ENCODE data around the gene ZNF519. TPM values are rescaled to one million over a fixed set of nuclear protein-coding genes. Genes with fewer than 3 reads are reported as not detected.
A peak's percentile ranks its signal among the peaks of the same experiment; 100 is the strongest.
"Not testable (repeated sequence)": the region's sequence is repeated elsewhere in the genome, so short reads cannot be mapped to it uniquely, and the experiment has no call there.

ZNF519 gene
- total RNA-seq, 1 experiment from 2014 or later, result 8.3 TPM

- not testable (repeated sequence) for H3K36me3 ChIP-seq (replicated peaks; ENCODE audit: control insufficient read depth, insufficient read depth, low read length); DNase-seq; H3K27me3 ChIP-seq (ENCODE audit: control insufficient read depth, insufficient read depth, low read length)
- peak overlapping the region; percentile 61 for H3K4me3 ChIP-seq (ENCODE audit: insufficient read depth, low read depth, low read length)
Measured at GRCh38 chr18:14131696-14132270, 452 bp downstream of the ZNF519 start.

GRCh38 chr18:14130804-14131203 is 1.4 kb downstream of the ZNF519 start:
- not testable (repeated sequence) for H3K36me3 ChIP-seq (replicated peaks; ENCODE audit: control insufficient read depth, insufficient read depth, low read length); DNase-seq; H3K4me3 ChIP-seq (ENCODE audit: insufficient read depth, low read depth, low read length); H3K27me3 ChIP-seq (ENCODE audit: control insufficient read depth, insufficient read depth, low read length)

DNA sequence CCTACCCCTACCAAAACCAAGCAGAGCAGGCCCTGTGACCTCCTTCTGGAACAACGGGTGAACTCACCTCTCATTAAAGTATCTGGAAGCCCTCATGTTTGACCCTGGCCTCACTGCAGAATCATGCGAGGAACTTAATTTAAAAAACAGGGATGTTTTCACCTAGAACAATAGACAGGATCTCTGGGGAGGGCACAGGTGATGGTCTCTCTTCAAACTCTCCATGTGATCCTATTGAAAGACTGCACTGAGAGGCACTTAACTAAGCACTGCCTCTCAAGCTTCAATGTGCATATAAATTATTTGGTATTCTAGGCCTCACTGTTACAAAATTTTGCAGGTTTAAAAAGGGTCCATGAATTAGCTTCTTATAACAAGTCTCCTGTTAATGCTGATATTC is 7.5 kb downstream of the ZNF519 start:
- H3K36me3 ChIP-seq (replicated peaks; ENCODE audit: control insufficient read depth, insufficient read depth, low read length), result no peaks in the 10 kb centered on the region; the same call in 1 of the 2 replicates
- DNase-seq, result no peak
- H3K4me3 ChIP-seq (ENCODE audit: insufficient read depth, low read depth, low read length), result no peak overlapping the region
- H3K27me3 ChIP-seq (ENCODE audit: control insufficient read depth, insufficient read depth, low read length), result no peaks in the 10 kb centered on the region

- DNase-seq, result no peak
- Histone ChIP-seq H3K27me3 (ENCODE audit: control insufficient read depth, insufficient read depth, low read length) (no peaks in the 10 kb centered on the region), H3K36me3 (replicated peaks; ENCODE audit: control insufficient read depth, insufficient read depth, low read length) (no peaks in the 10 kb centered on the region; the same call in 1 of the 2 replicates), H3K4me3 (ENCODE audit: insufficient read depth, low read depth, low read length) (no peak overlapping the region)
Measured at GRCh38 chr18:14122097-14122496, 10.1 kb downstream of the ZNF519 start.

GRCh38 chr18:14120926-14121325 is 11.3 kb downstream of the ZNF519 start:
- H3K27me3 ChIP-seq (ENCODE audit: control insufficient read depth, insufficient read depth, low read length), result no peaks in the 10 kb centered on the region
- no peaks in the 10 kb centered on the region; the same call in 1 of the 2 replicates for H3K36me3 ChIP-seq (replicated peaks; ENCODE audit: control insufficient read depth, insufficient read depth, low read length)
- no peak overlapping the region for H3K4me3 ChIP-seq (ENCODE audit: insufficient read depth, low read depth, low read length)
- DNase-seq, result no peak

GRCh38 chr18:14117606-14118005 is 14.6 kb downstream of the ZNF519 start:
- DNase-seq, result no peak

DNA sequence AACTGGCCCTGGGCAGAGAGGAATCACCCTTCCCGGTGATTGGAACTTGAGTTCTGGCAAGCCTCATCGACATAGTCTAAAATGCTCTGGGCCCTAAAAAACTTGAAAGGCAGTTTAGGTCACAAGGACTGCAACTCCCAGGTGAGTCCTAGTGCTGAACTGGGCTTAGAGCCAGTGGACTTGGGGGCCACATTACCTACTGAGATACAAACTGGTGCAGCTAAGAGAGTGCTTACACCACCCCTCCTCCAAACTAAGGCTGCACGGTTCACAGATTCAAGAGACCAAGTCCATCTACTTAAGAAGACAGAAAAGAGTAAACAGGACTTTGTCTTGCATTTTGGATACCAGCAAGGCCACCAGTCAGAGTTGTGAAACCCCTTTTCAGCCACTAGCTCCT is 25.3 kb downstream of the ZNF519 start:
- Histone ChIP-seq H3K36me3 (replicated peaks; ENCODE audit: control insufficient read depth, insufficient read depth, low read length) (no peaks in the 10 kb centered on the region; the same call in none of the 2 replicates), H3K4me3 (ENCODE audit: insufficient read depth, low read depth, low read length) (no peak overlapping the region), H3K27me3 (ENCODE audit: control insufficient read depth, insufficient read depth, low read length) (no peaks in the 10 kb centered on the region)
- DNase-seq, result no peak

More at GRCh38 chr18:14117606-14118005, 14.6 kb downstream of the ZNF519 start:
- no peak overlapping the region for H3K4me3 ChIP-seq (ENCODE audit: insufficient read depth, low read depth, low read length)
- no peaks in the 10 kb centered on the region for H3K27me3 ChIP-seq (ENCODE audit: control insufficient read depth, insufficient read depth, low read length)
- H3K36me3 ChIP-seq (replicated peaks; ENCODE audit: control insufficient read depth, insufficient read depth, low read length), result no peaks in the 10 kb centered on the region

- Histone ChIP-seq H3K36me3 (replicated peaks; ENCODE audit: control insufficient read depth, insufficient read depth, low read length) (no peaks in the 10 kb centered on the region; the same call in none of the 2 replicates), H3K27me3 (ENCODE audit: control insufficient read depth, insufficient read depth, low read length) (no peaks in the 10 kb centered on the region), H3K4me3 (ENCODE audit: insufficient read depth, low read depth, low read length) (no peak overlapping the region)
- DNase-seq, result no peak
Measured at GRCh38 chr18:14104906-14105748, 27.1 kb downstream of the ZNF519 start.

DNA sequence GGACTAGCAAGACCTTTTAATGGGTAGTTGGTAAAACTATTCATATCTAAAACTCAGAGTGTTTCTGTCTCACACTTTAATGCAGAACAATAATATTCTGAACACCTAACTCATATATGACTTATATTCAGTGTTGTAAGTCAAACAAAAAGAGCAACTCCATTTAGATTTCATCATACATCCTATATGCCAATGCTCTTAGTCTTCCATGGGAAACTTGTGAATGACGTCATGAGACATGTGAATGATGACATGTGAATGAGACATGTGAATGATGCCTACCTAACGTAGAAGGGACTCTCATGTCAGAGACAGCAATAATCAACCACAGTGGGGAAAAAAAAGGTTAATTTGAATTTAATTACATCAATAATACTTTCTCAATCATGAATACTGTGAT is 28.0 kb downstream of the ZNF519 start:
- DNase-seq, result no peak
- no peak overlapping the region for H3K4me3 ChIP-seq (ENCODE audit: insufficient read depth, low read depth, low read length)
- no peaks in the 10 kb centered on the region; the same call in none of the 2 replicates for H3K36me3 ChIP-seq (replicated peaks; ENCODE audit: control insufficient read depth, insufficient read depth, low read length)
- H3K27me3 ChIP-seq (ENCODE audit: control insufficient read depth, insufficient read depth, low read length), result no peaks in the 10 kb centered on the region

DNA sequence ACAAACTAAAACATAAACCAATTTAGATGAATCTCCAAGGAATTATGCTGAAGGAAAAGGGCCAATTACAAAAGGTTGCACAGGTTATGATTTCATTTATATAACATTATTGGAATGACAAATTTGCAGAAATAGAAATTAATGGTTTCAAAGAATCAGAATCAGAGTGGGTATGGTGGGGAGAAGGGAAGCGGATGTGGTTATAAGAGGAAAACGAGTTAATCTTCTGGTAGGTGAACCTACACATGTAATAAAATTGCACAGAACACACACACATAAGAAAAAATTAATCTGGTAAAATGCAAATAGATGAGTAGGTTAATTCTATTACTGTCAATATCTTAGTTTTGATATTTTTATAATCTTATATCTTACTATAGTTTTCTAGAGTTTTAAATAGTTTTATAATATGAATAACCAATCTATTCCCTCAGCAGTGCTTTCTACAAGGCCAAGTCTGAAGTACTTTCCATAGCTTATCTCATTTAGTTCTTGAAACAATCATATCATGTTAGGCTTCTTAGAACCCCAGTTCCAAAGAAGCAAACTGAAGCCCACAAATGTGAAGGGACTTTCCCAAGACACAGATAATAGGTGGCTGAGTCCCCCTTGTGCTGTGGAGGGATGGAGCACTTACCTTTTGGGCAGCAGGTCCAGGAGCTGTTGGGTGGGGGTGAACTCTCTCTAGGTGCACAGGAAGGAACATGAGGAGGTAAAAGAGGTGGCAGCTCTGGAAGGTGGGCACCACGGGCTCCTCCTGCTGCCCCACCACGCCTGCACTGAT is 31.5 kb downstream of the ZNF519 start:
- H3K36me3 ChIP-seq (replicated peaks; ENCODE audit: control insufficient read depth, insufficient read depth, low read length), result peaks cover 4% of the 10 kb centered on the region
- DNase-seq, result no peak
- no peaks in the 10 kb centered on the region for H3K27me3 ChIP-seq (ENCODE audit: control insufficient read depth, insufficient read depth, low read length)

GRCh38 chr18:14098428-14098827 is 33.8 kb downstream of the ZNF519 start:
- no peak for DNase-seq
- H3K4me3 ChIP-seq (ENCODE audit: insufficient read depth, low read depth, low read length), result no peak overlapping the region
- peaks cover 4% of the 10 kb centered on the region for H3K36me3 ChIP-seq (replicated peaks; ENCODE audit: control insufficient read depth, insufficient read depth, low read length)
- no peaks in the 10 kb centered on the region for H3K27me3 ChIP-seq (ENCODE audit: control insufficient read depth, insufficient read depth, low read length)

More for the DNA sequence above, 31.5 kb downstream of the ZNF519 start:
- H3K4me3 ChIP-seq (ENCODE audit: insufficient read depth, low read depth, low read length), result no peak overlapping the region

- Histone ChIP-seq H3K36me3 (replicated peaks; ENCODE audit: control insufficient read depth, insufficient read depth, low read length) (peaks cover 4% of the 10 kb centered on the region), H3K4me3 (ENCODE audit: insufficient read depth, low read depth, low read length) (no peak overlapping the region), H3K27me3 (ENCODE audit: control insufficient read depth, insufficient read depth, low read length) (no peaks in the 10 kb centered on the region)
Measured at GRCh38 chr18:14097761-14098160, 34.5 kb downstream of the ZNF519 start.

GRCh38 chr18:14093307-14093915 is 38.8 kb downstream of the ZNF519 start:
- H3K36me3 ChIP-seq (replicated peaks; ENCODE audit: control insufficient read depth, insufficient read depth, low read length), result peaks cover 4% of the 10 kb centered on the region
- H3K27me3 ChIP-seq (ENCODE audit: control insufficient read depth, insufficient read depth, low read length), result no peaks in the 10 kb centered on the region
- DNase-seq, result no peak
- no peak overlapping the region for H3K4me3 ChIP-seq (ENCODE audit: insufficient read depth, low read depth, low read length)

More at GRCh38 chr18:14097761-14098160, 34.5 kb downstream of the ZNF519 start:
- no peak for DNase-seq

- no peak overlapping the region for H3K4me3 ChIP-seq (ENCODE audit: insufficient read depth, low read depth, low read length)
- no peaks in the 10 kb centered on the region for H3K27me3 ChIP-seq (ENCODE audit: control insufficient read depth, insufficient read depth, low read length)
- H3K36me3 ChIP-seq (replicated peaks; ENCODE audit: control insufficient read depth, insufficient read depth, low read length), result peaks cover 4% of the 10 kb centered on the region
- no peak for DNase-seq
Measured at GRCh38 chr18:14092625-14093306, 39.5 kb downstream of the ZNF519 start.

Data from H7 (cell line).